HepG2 (cell line): ENCODE results near the gene OPRL1. TPM values are rescaled to one million over a fixed set of nuclear protein-coding genes. Genes with fewer than 3 reads are reported as not detected.

Source experiments
- ATF7-NPFF ChIP-seq: sonication (generic); formaldehyde crosslinking; IDR thresholded peaks from 2 replicates; pipeline ENCODE4 v1.8.1; 2023; ENCODE audit warnings: mild to moderate bottlenecking, low read depth, missing genetic modification reagents, moderate library complexity
- CHCHD3 ChIP-seq: sonication (generic); formaldehyde crosslinking; IDR thresholded peaks from 2 replicates; pipeline ENCODE4 v1.8.0; 2022; ENCODE audit warnings: mild to moderate bottlenecking, missing genetic modification reagents, moderate library complexity
- DMTF1 ChIP-seq: sonication (generic); formaldehyde crosslinking; IDR thresholded peaks from 2 replicates; pipeline ENCODE4 v1.4.0; 2020; ENCODE audit warnings: mild to moderate bottlenecking, missing genetic modification reagents
- HNF1B ChIP-seq: sonication (generic); formaldehyde crosslinking; IDR thresholded peaks from 2 replicates; pipeline ENCODE4 v1.5.1; 2020; ENCODE audit warnings: mild to moderate bottlenecking, moderate library complexity, missing genetic modification reagents
- HNRNPL ChIP-seq: fragments of 200-400 bp; formaldehyde crosslinking; IDR thresholded peaks from 2 replicates; pipeline ENCODE4 v1.6.1; 2017; ENCODE audit warnings: mild to moderate bottlenecking, low read depth, low read length
- MAX ChIP-seq: IDR thresholded peaks from 2 replicates; pipeline ENCODE4 v1.6.1; 2012; ENCODE audit warnings: inconsistent platforms
- MXD4 ChIP-seq: IDR thresholded peaks from 2 replicates; pipeline ENCODE4 v1.6.1; 2016; ENCODE audit warnings: mild to moderate bottlenecking, missing biosample characterization, missing genetic modification reagents
- MXI1 ChIP-seq: IDR thresholded peaks from 3 replicates; pipeline ENCODE4 v1.6.1; 2012; ENCODE audit warnings: low read depth, low read length, inconsistent platforms, borderline replicate concordance
- PATZ1 ChIP-seq: sonication (generic); formaldehyde crosslinking; IDR thresholded peaks from 2 replicates; pipeline ENCODE4 v1.4.0; 2020; ENCODE audit warnings: missing genetic modification reagents
- SIN3B ChIP-seq: fragments of 150-350 bp; IDR thresholded peaks from 2 replicates; pipeline ENCODE4 v1.6.1; 2014; ENCODE audit warnings: low read length
- SP4 ChIP-seq: sonication (generic); formaldehyde crosslinking; IDR thresholded peaks from 2 replicates; pipeline ENCODE4 v1.8.1; 2023; ENCODE audit warnings: mild to moderate bottlenecking, missing genetic modification reagents
- SPEN ChIP-seq: sonication (generic); formaldehyde crosslinking; IDR thresholded peaks from 2 replicates; pipeline ENCODE4 v1.5.1; 2020; ENCODE audit warnings: low read depth, mild to moderate bottlenecking, missing genetic modification reagents
- ZBTB2 ChIP-seq: sonication (generic); formaldehyde crosslinking; IDR thresholded peaks from 2 replicates; pipeline ENCODE4 v1.8.0; 2022; ENCODE audit warnings: low read depth, missing genetic modification reagents
- ZFP90 ChIP-seq: sonication (generic); formaldehyde crosslinking; IDR thresholded peaks from 2 replicates; pipeline ENCODE4 v1.8.0; 2022; ENCODE audit warnings: missing genetic modification reagents, mild to moderate bottlenecking, inconsistent platforms, borderline replicate concordance
- ZNF205 ChIP-seq: IDR thresholded peaks from 2 replicates; pipeline ENCODE4 v1.6.1; 2018; ENCODE audit warnings: missing biosample characterization, missing genetic modification reagents
- ZNF567 ChIP-seq: sonication (generic); formaldehyde crosslinking; IDR thresholded peaks from 2 replicates; pipeline ENCODE4 v1.8.1; 2023; ENCODE audit warnings: mild to moderate bottlenecking, missing genetic modification reagents, borderline replicate concordance
- ZNF670 ChIP-seq: sonication (generic); formaldehyde crosslinking; IDR thresholded peaks from 2 replicates; pipeline ENCODE4 v1.8.0; 2022; ENCODE audit warnings: mild to moderate bottlenecking, missing genetic modification reagents, borderline replicate concordance
- ZNF800 ChIP-seq: sonication (generic); formaldehyde crosslinking; IDR thresholded peaks from 2 replicates; pipeline ENCODE4 v1.4.0; 2020; ENCODE audit warnings: missing genetic modification reagents
- polyA plus RNA-seq, 8 experiments: library from polyadenylated mRNA; depleted of rRNA in 3 of 8; stranded (reverse) in 7 of 8; unstranded in 1 of 8; fragments of >200 nt; fragmentation: Illumina TruSeq in 4 of 8; extraction: Trizol in 4 of 8; gene quantifications; 2 replicates each; pipeline versions ENCODE4 v1.2.1 to v1.2.3, GENCODE V29; 2011 to 2016; ENCODE audit warnings: low read depth in 4 of 8, missing spikeins in 1 of 8, mixed read lengths in 1 of 8; ENCODE audit not compliant: insufficient read depth in 1 of 8
- total RNA-seq, 5 experiments: library from RNA; depleted of rRNA; stranded (reverse); fragments of >200 nt; fragmentation: Illumina TruSeq; extraction: Trizol; gene quantifications; 2 replicates each; pipeline ENCODE4 v1.2.3, GENCODE V29; 2016; ENCODE audit warnings: low read depth in 1 of 5

OPRL1 gene
- total and polyA plus RNA-seq, 2 of the 13 experiments (the other 11 are each of a cell fraction or from before 2014, with no cell fraction given) = 0.35 to 0.71 TPM

- peak; percentile 85 for TF ChIP-seq ZNF800 (CRISPR knock-in tag)
- peak; percentile 29 for TF ChIP-seq ATF7-NPFF (CRISPR knock-in tag)
- 0 out of 2 replicates have a peak, but pooled peaks have one; percentile 9 for TF ChIP-seq MXD4 (CRISPR knock-in tag)
- no peak for TF ChIP-seq MXI1
- peak; percentile 69; the same call in 1 of the 2 replicates for TF ChIP-seq DMTF1 (CRISPR knock-in tag)
- no peak for TF ChIP-seq HNF1B
- TF ChIP-seq ZBTB2 (CRISPR knock-in tag) = no peak; the same call in 1 of the 2 replicates
- peak; percentile 79; the same call in 1 of the 2 replicates for TF ChIP-seq MAX
- no peak for TF ChIP-seq SIN3B
- TF ChIP-seq HNRNPL = peak; percentile 20; the same call in 1 of the 2 replicates
- TF ChIP-seq SPEN (CRISPR knock-in tag) = no peak; the same call in none of the 2 replicates
- no peak; the same call in 1 of the 2 replicates for TF ChIP-seq ZFP90 (CRISPR knock-in tag)
- no peak for TF ChIP-seq ZNF567 (CRISPR knock-in tag)
- peak; percentile 19; the same call in 1 of the 2 replicates for TF ChIP-seq SP4 (CRISPR knock-in tag)
- peak; percentile 9; the same call in 1 of the 2 replicates for TF ChIP-seq ZNF205 (CRISPR knock-in tag)
- 0 out of 2 replicates have a peak, but pooled peaks have one; percentile 68 for TF ChIP-seq ZNF670
- TF ChIP-seq PATZ1 (CRISPR knock-in tag) = 0 out of 2 replicates have a peak, but pooled peaks have one; percentile 4
- peak; percentile 61; the same call in 1 of the 2 replicates for TF ChIP-seq CHCHD3 (CRISPR knock-in tag)
These were observed 4.2 kb downstream of the OPRL1 start, which contains the start of gene LKAAEAR1 (continued) for GRCh38 chr20:64083804-64084684.
